Activated T-cell treated with anti-CD3 and anti-CD28 coated beads, Interleukin-2, amount 50 U/mL, for 72 hours (primary cell): ENCODE data around the gene TYW1B. TPM values are rescaled to one million over a fixed set of nuclear protein-coding genes. Genes with fewer than 3 reads are reported as not detected.
"Not testable (repeated sequence)": the region's sequence is repeated elsewhere in the genome, so short reads cannot be mapped to it uniquely, and the experiment has no call there.

Source experiments
- ATAC-seq, 2 donors: fragments of 150-1000 bp; cut with Tn5 transposase; replicated peaks in 1 of 2; 2 replicates each; pipeline ENCODE4 v1.10.0; 2021; ENCODE audit warnings: moderate library complexity in 2 of 2, mild to moderate bottlenecking in 1 of 2
- DNase-seq, 2 donors: peaks; one replicate each; pipeline ENCODE4 v3.0.0; 2021 to 2022; ENCODE audit warnings: mixed read lengths in 1 of 2
- H3K27ac Mint-ChIP-seq: one replicate; pipeline ENCODE4 v1.8.0; 2022; ENCODE audit warnings: mild to moderate bottlenecking, moderate library complexity, mixed read lengths
- H3K27me3 Mint-ChIP-seq: one replicate; pipeline ENCODE4 v1.8.0; 2022; ENCODE audit warnings: low read depth, mixed read lengths
- H3K36me3 Mint-ChIP-seq, 2 donors: one replicate each; pipeline ENCODE4 v1.8.0; 2022; ENCODE audit warnings: mixed read lengths in 2 of 2, mild to moderate bottlenecking in 1 of 2; ENCODE audit not compliant: insufficient read depth in 2 of 2
- H3K4me1 Mint-ChIP-seq: one replicate; pipeline ENCODE4 v1.8.0; 2022; ENCODE audit warnings: low read depth, mixed read lengths
- H3K4me3 Mint-ChIP-seq, 2 donors: one replicate each; pipeline ENCODE4 v1.8.0; 2022; ENCODE audit warnings: mild to moderate bottlenecking in 2 of 2, mixed read lengths in 2 of 2, moderate library complexity in 2 of 2
- H3K9me3 Mint-ChIP-seq, 2 donors: one replicate each; pipeline ENCODE4 v1.8.0; 2022; ENCODE audit warnings: mixed read lengths in 2 of 2
- total RNA-seq, 2 donors: library from RNA; stranded (reverse); gene quantifications; one replicate each; pipeline ENCODE4 v1.2.3, GENCODE V29; 2022

Gene TYW1B
- total RNA-seq, 2 donors from 2014 or later = 1.5 to 4.7 TPM

DNA sequence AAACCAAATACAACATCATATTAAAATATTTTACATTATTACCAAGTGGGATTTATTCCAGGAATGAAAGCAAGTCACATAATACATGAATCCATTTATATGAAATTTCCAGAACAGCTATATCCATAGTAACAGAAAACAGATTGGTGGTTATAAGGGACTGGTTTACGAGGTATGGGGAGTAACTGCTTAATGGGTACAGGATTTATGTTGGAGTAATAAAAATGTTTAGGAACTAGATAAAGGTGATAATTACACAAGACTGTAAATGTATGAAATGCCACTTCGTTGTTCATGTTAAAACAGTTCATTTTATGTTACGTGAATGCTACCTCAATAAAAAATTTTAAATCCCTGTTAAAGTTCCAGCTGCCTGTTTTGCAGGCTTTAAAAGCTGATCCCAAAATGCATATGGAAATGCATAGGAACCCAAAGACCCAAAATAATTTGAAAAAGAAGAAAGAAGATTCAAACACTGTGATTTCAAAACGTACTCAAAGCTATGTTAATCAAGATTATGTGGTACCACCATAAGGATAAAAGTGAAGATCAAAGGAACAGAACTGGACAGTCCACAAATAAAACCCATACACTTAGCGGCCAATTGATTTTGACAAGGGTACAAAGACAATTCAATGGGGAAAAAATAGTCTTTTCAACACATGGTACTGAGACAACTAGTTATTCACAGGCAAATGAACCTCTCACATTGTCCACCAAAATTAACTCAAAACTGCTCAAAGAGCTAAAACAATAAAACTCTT is 186.3 kb downstream of the TYW1B start:
- DNase-seq, H3K36me3 Mint-ChIP-seq, H3K4me1 Mint-ChIP-seq, H3K27ac Mint-ChIP-seq, H3K27me3 Mint-ChIP-seq, H3K4me3 Mint-ChIP-seq, ATAC-seq, H3K9me3 Mint-ChIP-seq: not testable (repeated sequence)

DNA sequence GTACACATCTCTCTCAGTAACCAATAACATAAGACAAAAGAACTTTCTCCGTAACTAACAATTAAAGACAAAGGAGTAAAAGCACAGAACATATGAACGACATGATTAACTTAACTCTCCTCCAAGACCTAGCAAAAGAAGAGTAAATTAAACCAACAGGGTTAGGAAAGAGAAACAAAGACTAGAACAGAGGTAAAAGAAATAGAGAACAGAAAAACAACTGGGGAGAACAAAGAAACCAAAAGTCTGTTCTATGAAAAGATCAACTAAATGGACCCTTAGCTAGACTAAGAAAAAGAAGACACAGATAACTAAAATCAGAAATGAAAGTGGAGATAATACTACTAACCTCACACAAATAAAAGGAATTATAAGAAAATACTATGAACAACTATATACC is 187.3 kb downstream of the TYW1B start:
- not testable (repeated sequence) for H3K4me1 Mint-ChIP-seq, DNase-seq, H3K27me3 Mint-ChIP-seq, ATAC-seq, H3K9me3 Mint-ChIP-seq, H3K36me3 Mint-ChIP-seq, H3K4me3 Mint-ChIP-seq
- H3K27ac Mint-ChIP-seq = peak overlapping the region; percentile 43

DNA sequence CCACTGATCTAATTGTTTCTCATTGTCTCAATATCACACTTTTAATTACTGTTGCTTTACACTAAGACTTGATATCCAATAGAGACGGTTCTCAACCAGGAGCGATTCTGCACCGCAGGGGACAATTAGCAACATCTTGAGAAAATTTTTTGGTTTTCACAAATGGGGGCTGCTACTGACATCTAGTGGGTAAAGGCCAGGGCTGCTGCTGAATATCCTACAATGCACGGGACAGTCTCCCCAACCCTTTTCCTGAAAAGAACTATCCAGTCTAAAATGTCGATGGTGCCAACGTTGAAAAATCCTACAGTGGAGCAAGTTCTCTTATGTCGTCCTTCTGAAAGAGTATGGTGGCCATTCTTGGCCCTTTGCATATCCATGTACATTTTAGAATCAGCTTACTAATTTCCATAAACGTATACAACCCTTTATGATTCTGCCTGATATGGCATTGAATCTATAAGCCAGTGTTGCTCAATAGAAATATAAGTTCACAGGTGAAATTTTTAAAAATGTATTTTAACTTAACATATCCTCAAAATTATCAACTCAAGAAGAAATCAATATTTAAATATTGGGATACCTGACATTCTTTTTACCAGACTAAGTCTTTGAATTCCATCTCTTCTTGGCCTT is 192.6 kb downstream of the TYW1B start:
- H3K9me3 Mint-ChIP-seq, ATAC-seq, H3K4me1 Mint-ChIP-seq, DNase-seq, H3K36me3 Mint-ChIP-seq, H3K27ac Mint-ChIP-seq, H3K27me3 Mint-ChIP-seq, H3K4me3 Mint-ChIP-seq: not testable (repeated sequence)

DNA sequence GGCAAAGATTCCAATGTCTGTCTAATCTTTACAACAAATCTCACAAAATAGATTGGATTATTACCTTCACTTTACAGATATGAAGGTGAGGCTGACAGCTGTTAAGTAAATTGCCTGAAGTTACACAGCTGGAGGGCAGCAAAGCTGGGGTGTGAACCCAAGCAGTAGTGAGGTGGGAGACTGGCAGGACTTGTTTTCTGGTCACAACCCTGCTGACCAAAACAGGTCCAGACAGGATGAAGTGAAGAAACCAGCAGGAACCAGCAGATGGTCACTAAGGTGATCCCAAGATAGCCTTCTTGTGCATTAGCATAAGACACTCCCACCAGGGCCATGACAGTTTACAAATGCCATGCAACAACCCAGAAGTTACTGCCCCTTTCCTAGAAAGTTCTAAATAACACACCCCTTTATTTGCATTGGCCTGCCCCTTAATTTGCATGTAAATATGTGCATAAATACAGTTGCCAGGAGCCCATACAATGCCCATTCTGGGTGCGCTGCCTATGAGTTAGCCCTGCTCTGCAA is 195.2 kb downstream of the TYW1B start:
- H3K36me3 Mint-ChIP-seq, H3K4me1 Mint-ChIP-seq, H3K9me3 Mint-ChIP-seq, DNase-seq, ATAC-seq, H3K4me3 Mint-ChIP-seq, H3K27me3 Mint-ChIP-seq, H3K27ac Mint-ChIP-seq: not testable (repeated sequence)

DNA sequence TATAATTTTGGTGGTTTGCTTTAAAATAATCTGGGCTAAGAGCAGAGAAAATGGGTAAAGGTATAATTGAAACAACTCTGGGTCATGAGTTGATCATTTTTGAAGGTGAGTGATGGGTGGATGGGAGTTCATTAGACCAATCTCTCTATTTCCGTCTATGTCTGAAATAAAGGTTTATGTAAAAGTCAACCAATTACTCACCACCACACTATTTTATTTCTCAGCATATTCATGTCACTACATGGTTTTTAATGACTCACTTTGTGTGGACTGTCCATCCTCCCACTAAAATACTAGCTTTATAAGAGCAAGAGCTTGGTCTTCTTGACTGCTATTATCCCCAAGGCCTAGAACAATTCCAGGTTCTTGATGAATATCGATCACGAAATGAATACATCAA is 199.6 kb downstream of the TYW1B start:
- not testable (repeated sequence) for H3K27ac Mint-ChIP-seq, H3K4me3 Mint-ChIP-seq, H3K36me3 Mint-ChIP-seq, H3K9me3 Mint-ChIP-seq, H3K27me3 Mint-ChIP-seq, DNase-seq, H3K4me1 Mint-ChIP-seq, ATAC-seq

DNA sequence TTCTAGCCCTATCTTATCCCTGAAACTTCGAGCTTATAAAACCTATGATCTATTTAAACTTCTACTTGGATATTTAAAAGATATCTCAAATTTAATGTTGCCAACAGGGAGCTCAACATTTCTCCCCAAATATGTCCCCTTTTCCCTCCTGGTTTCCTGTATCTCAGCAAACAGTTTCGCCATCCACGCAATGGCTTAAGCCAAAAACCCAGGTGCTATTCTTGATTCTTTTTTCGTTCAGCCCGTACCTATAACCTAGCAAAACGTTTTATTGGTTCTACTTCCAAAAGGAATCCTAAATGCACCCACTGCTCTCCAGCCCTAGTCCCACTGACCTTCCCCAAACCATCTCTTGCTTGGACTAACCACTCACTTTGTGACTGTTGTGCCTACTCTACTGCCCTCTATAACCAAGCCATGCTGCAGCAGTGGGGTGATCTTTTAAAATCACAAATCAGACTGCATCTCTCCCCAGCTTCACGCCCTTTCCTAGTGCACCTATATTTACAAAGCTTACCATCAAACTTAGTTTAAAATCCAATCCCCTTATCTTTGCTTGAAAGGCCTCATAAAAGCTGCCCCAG is 201.5 kb downstream of the TYW1B start:
- H3K4me3 Mint-ChIP-seq, H3K36me3 Mint-ChIP-seq, DNase-seq, H3K27me3 Mint-ChIP-seq, H3K4me1 Mint-ChIP-seq, ATAC-seq, H3K9me3 Mint-ChIP-seq: not testable (repeated sequence)
- peak overlapping the region; percentile 70 for H3K27ac Mint-ChIP-seq

DNA sequence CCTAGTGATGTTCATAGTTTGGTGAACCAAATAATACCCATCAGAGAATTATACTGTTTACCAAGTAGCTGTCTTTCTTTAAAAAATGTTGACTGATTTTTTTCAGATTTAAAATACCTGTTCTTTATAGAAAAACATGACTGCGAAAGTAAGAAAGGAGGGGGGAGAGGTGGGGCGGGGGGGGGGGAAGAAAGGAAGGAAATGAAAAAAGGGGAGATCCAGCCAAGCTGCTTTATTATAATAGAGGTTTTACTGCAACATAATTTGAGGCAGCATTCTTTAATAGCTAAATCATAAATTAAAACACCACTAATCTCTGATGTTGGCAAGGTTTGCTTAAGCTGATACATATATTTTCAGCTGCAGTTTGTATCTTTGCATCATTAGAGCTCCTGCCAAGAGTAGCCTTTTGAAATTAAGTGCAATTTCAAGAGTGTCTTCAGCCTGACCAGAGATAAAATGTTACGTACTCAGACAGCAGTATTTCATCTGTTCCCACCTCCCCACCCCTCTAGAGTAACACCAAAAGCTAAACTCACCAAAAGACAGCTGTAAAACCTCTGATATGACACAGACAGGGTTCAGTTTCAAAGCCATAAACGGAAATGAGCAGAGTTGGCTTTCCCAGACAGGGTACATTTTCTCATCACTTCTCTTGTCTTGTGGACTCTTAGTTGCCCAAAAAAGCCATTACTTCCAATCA is 202.1 kb downstream of the TYW1B start:
- DNase-seq, H3K9me3 Mint-ChIP-seq, H3K4me3 Mint-ChIP-seq, H3K36me3 Mint-ChIP-seq, H3K27me3 Mint-ChIP-seq, H3K27ac Mint-ChIP-seq, H3K4me1 Mint-ChIP-seq: not testable (repeated sequence)
- ATAC-seq = peak; percentile 55 to 77

DNA sequence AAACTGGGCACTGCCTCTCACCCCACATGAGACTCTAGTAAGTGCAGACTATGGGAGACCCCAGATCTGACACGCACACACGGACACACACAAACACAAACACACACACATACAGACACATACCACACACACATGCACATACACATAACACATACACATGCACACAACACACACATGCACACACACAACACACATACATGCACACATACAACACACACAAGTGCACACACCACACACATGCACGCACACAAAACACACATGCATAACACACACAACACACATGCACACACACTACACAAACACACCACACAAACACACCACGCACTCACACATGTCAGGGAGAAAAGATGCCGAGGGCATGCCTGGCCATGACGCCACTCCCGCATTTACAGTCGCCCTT is 205.5 kb downstream of the TYW1B start:
- ATAC-seq (no peak), DNase-seq (no peak)
- Mint-ChIP-seq H3K27me3 (no peaks in the 10 kb centered on the region), H3K4me1 (no peaks in the 10 kb centered on the region), H3K9me3 (peaks cover 1 to 3% of the 10 kb centered on the region in 2 donors), H3K36me3 (peaks cover 0 to 8% of the 10 kb centered on the region in 2 donors), H3K27ac (no peak overlapping the region), H3K4me3 (no peak overlapping the region)

DNA sequence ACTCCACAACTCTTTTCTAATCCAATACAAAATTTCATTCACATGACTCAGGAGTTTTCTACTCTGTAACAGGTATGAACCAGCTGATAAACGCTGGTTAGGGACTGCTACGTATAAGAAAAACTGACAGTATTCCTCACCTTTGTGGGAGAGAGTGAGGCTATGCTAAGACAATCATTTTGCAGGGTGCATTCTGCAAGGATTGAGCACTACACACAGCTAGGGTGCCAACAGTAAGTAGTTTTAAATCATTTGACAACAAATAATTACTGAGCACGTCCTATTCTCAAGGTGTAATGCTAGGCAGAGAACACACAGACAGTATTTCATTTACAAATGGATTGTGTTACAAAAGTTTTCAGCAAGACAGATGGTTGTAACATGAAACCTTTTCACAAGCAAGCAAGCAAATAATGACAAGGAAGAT is 206.2 kb downstream of the TYW1B start:
- not testable (repeated sequence) for ATAC-seq, H3K9me3 Mint-ChIP-seq, H3K36me3 Mint-ChIP-seq, H3K4me3 Mint-ChIP-seq, H3K27me3 Mint-ChIP-seq, DNase-seq, H3K27ac Mint-ChIP-seq, H3K4me1 Mint-ChIP-seq

DNA sequence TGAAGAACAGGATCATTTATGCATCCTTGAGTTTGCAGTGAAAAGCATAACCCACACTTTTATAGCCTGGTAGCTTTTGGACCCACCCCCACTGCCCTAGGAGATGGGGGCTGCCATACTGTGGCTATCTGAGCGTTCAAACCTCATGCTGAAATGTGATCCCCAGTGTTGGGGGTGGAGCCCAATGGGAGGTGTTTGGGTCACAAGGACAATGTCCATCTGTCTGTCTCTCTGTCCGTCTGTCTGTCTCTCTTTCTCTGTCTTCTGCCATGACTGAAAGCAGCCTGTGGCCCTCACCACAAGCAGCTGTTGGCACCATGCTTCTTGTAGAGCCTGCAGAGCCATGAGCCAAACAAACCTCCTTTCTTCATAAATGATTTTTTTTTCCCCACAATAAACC is 207.1 kb downstream of the TYW1B start:
- H3K27me3 Mint-ChIP-seq, H3K9me3 Mint-ChIP-seq, H3K4me3 Mint-ChIP-seq, H3K4me1 Mint-ChIP-seq, ATAC-seq, H3K27ac Mint-ChIP-seq, DNase-seq: not testable (repeated sequence)
- peaks cover 5 to 15% of the 10 kb centered on the region in 2 donors for H3K36me3 Mint-ChIP-seq

DNA sequence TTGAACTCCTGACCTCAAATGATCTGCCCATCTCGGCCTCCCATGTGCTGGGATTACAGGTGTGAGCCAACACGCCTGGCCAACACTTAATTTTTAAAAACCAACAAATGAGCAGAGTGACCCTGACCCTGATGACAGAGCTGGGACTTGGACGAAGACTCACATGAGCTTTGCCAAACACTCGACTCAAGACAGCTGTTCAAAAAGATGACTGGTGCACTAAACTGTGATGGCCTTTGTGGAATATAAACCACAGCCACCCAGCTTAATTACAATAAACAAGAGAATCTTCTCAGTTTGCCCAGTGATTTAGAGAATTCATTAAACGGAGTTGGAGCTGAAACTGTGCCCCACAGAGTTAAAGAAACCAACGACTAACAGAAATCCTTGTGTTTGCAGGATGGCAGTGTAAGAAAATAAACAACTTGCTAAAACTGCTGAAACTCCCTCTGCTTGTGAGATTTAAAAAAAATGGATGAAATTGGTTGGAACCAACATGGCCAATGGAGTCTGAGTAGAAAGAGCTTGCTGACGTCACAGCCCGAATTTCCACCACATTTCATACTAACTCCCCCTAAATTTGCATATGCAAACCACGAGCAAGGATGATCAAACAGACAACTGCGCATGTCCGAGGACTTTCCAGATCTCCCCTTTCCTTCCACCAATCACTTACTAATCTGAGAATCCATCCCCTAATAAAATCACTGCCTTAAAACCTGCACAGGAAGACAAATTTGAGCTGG is 209.4 kb downstream of the TYW1B start:
- H3K4me3 Mint-ChIP-seq, H3K27me3 Mint-ChIP-seq: not testable (repeated sequence)
- H3K36me3 Mint-ChIP-seq = peaks cover 5 to 16% of the 10 kb centered on the region in 2 donors

DNA sequence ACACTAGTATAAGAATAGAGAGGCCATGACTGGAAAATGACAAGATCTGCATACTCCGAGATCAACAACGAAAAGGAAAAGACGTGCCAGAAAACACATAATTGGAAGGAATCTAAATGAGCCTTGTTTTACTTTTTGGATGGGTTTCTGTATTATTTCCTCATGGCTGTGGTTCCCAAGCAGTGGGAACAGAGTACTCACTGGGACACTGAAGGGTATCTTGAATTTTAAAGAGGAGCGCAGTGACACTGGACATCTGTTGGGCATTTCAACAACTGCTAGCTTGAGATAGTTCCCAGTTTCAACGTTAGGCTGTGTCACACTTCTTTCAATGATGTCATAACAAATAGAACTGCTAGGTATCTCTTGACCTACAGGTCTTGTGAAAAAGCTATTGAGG is 218.2 kb downstream of the TYW1B start:
- H3K9me3 Mint-ChIP-seq, H3K27me3 Mint-ChIP-seq, ATAC-seq, H3K27ac Mint-ChIP-seq, H3K36me3 Mint-ChIP-seq, H3K4me3 Mint-ChIP-seq, DNase-seq, H3K4me1 Mint-ChIP-seq: not testable (repeated sequence)

More for the DNA sequence above, 209.4 kb downstream of the TYW1B start:
- DNase-seq, H3K9me3 Mint-ChIP-seq, H3K27ac Mint-ChIP-seq, ATAC-seq, H3K4me1 Mint-ChIP-seq: not testable (repeated sequence)
